ENCODE data around the gene GLP2R. TPM values are rescaled to one million over a fixed set of nuclear protein-coding genes. Genes with fewer than 3 reads are reported as not detected.

The GLP2R gene
- polyA plus RNA-seq, 4 donors = not detected

Other genes starting within 250 kb of the GLP2R start
- 1 to 10 TPM; 1.9 to 5.1 (median 3.3) TPM for gene CFAP52, start 249.3 kb upstream of the GLP2R start, polyA plus RNA-seq (ENCODE audit: insufficient read length in 4 of 4)
- 1 to 10 TPM; 5.8 to 9.3 (median 7.3) TPM for gene USP43, start 180.4 kb upstream of the GLP2R start, polyA plus RNA-seq (ENCODE audit: insufficient read length in 4 of 4)
- not detected for gene DHRS7C, start 34.3 kb upstream of the GLP2R start, polyA plus RNA-seq (ENCODE audit: insufficient read length in 4 of 4)
- not detected for gene GSG1L2, start 3.8 kb upstream of the GLP2R start, polyA plus RNA-seq (ENCODE audit: insufficient read length in 4 of 4)
- gene RCVRN, start 79.3 kb downstream of the GLP2R start, polyA plus RNA-seq (ENCODE audit: insufficient read length in 4 of 4) = under 1 TPM in 3 of 4 donors, not detected in 1; 0.06 to 0.43 (median 0.14) TPM